Activated CD8-positive, alpha-beta T cell treated with anti-CD3 and anti-CD28 coated beads for 36 hours (primary cell): ENCODE measurements around the gene IL34. TPM values are rescaled to one million over a fixed set of nuclear protein-coding genes. Genes with fewer than 3 reads are reported as not detected.

Experiments used
- ATAC-seq: fragments of 200-7000 bp; cut with Tn5 transposase; one replicate; pipeline ENCODE4 v1.10.0; 2021; ENCODE audit warnings: mild to moderate bottlenecking, moderate library complexity
- CTCF ChIA-PET: fragments of 350-600 bp; sonication (Branson Sonifier 250); formaldehyde crosslinking; loops from one replicate; lab custom pipeline; 2021; ENCODE audit warnings: antibody characterized with exemption; lab: Charles Lee
- POLR2A ChIA-PET: fragments of 350-600 bp; sonication (Branson Sonifier 250); formaldehyde crosslinking; loops from one replicate; lab custom pipeline; 2021; ENCODE audit warnings: antibody characterized with exemption; lab: Charles Lee
- DNase-seq: peaks from one replicate; pipeline ENCODE4 v3.0.0-alpha.2; 2020
- H3K27ac Mint-ChIP-seq: one replicate; pipeline ENCODE4 v1.8.0; 2021; ENCODE audit warnings: mild to moderate bottlenecking, mixed read lengths
- H3K27me3 Mint-ChIP-seq: one replicate; pipeline ENCODE4 v1.8.0; 2021; ENCODE audit warnings: mixed read lengths
- H3K36me3 Mint-ChIP-seq: one replicate; pipeline ENCODE4 v1.8.0; 2021; ENCODE audit warnings: low read depth, mixed read lengths
- H3K4me1 Mint-ChIP-seq: one replicate; pipeline ENCODE4 v1.8.0; 2021; ENCODE audit warnings: low read depth, mixed read lengths
- H3K4me3 Mint-ChIP-seq: one replicate; pipeline ENCODE4 v1.8.0; 2021; ENCODE audit warnings: mild to moderate bottlenecking, moderate library complexity, mixed read lengths
- H3K9me3 Mint-ChIP-seq: one replicate; pipeline ENCODE4 v1.8.0; 2021; ENCODE audit warnings: mixed read lengths
- intact Hi-C: fragments of 100-400 bp; cut with micrococcal nuclease; formaldehyde crosslinking; loops from one replicate; pipeline ENCODE4 v1.10.0; 2022
- total RNA-seq, 2 experiments: library from RNA; stranded (reverse); gene quantifications; one replicate each; pipeline ENCODE4 v1.2.3, GENCODE V29; 2021
- TF ChIP-seq, protein P1 (sequence below): fragments of 200-600 bp; IDR thresholded peaks from one replicate; pipeline ENCODE4 v1.8.0; 2022; ENCODE audit warnings: antibody characterized with exemption, mild to moderate bottlenecking

IL34 gene
- total RNA-seq, 2 experiments from 2014 or later = not detected

DNA sequence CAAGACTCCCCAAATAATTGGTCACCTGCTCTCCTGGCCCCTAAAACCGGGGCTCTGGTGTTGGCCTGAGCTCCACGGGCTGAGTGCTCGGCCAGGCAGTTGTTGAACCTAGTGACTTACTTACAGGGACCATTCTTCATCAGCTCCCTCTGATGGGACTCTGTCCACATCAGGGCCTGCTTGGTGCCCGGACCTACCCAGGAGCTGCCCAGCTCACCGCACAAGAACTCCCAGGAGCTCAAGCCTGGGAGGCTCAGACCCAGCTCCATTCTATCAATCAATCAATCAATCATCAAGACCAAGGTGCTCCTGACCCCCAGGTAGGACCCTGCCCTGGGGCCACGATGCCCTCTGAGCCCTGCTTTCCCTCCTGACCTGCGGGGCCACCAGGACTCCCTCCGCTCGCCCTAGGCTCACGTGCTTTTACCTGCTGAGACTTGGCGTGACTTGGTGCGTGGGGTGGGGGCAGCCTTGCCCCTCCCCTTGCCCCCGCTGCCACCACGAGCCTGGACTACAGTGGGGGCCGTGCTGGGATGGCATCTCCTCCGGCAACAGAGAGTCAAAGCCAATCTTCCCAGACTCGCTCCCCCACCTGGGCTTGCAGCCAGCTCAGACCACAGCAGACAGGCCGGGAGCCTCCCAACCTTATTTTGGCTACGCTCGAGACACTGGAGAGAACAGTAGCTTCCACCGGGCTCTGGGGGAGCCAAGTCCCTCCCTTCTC lies 15.7 kb downstream of the IL34 start:
- ChIA-PET CTCF (interaction anchor here (0.8 to 1.2 kb wide), 2 partner anchors 8 to 109 kb away, joined by 4 to 9 read pairs; no protein-coding TSS in a partner anchor), POLR2A (interaction anchor here (0.6 kb wide), 1 partner anchor 16 kb away, joined by 3 read pairs; no protein-coding TSS in a partner anchor)
- DNase-seq (no peak), ATAC-seq (no peak)
- no peak overlapping the region for H3K27ac Mint-ChIP-seq
- H3K9me3 Mint-ChIP-seq = no peaks in the 10 kb centered on the region
- H3K27me3 Mint-ChIP-seq = no peaks in the 10 kb centered on the region
- H3K4me1 Mint-ChIP-seq = no peaks in the 10 kb centered on the region
- intact Hi-C loops = no loop called here
- H3K4me3 Mint-ChIP-seq = no peak overlapping the region
- H3K36me3 Mint-ChIP-seq = peaks cover 3% of the 10 kb centered on the region
- TF ChIP-seq, protein P1, sequence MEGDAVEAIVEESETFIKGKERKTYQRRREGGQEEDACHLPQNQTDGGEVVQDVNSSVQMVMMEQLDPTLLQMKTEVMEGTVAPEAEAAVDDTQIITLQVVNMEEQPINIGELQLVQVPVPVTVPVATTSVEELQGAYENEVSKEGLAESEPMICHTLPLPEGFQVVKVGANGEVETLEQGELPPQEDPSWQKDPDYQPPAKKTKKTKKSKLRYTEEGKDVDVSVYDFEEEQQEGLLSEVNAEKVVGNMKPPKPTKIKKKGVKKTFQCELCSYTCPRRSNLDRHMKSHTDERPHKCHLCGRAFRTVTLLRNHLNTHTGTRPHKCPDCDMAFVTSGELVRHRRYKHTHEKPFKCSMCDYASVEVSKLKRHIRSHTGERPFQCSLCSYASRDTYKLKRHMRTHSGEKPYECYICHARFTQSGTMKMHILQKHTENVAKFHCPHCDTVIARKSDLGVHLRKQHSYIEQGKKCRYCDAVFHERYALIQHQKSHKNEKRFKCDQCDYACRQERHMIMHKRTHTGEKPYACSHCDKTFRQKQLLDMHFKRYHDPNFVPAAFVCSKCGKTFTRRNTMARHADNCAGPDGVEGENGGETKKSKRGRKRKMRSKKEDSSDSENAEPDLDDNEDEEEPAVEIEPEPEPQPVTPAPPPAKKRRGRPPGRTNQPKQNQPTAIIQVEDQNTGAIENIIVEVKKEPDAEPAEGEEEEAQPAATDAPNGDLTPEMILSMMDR = no peak

DNA sequence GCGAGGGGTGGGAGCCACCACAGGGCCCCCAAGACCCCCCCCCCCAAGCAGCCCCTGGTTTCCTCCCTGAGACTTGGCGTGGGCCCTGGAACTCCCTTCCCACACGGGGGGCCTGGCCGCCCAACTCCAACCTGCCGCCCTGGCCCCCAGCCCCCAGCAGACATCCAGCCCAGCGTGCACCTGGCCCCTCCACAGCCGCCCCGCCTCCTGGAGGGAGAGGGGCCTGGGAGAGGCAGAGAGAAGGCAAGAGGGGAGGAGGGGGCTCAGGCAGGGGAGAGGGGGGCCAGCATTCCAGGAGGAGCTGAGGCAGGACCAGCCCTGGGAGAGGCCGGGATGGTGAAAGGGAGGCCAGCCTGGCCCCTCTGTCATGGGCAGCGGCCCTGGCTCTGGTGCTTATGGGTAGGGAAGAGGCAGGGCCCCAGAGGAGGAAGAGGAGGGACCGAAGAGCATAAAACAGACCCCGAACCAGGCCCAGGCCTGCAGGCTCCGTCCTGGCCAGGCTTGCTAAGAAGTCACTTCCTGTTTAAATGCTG lies 16.7 kb downstream of the IL34 start:
- TF ChIP-seq, protein P1 = no peak
- Mint-ChIP-seq H3K36me3 (peaks cover 3% of the 10 kb centered on the region), H3K27me3 (no peaks in the 10 kb centered on the region), H3K4me3 (no peak overlapping the region), H3K27ac (no peak overlapping the region), H3K9me3 (no peaks in the 10 kb centered on the region), H3K4me1 (no peaks in the 10 kb centered on the region)
- POLR2A ChIA-PET = no interaction called here
- ATAC-seq (no peak), DNase-seq (no peak)
- CTCF ChIA-PET = interaction anchor here (0.8 to 1.2 kb wide), 2 partner anchors 9 to 108 kb away, joined by 4 to 9 read pairs; no protein-coding TSS in a partner anchor
- intact Hi-C loops = no loop called here

DNA sequence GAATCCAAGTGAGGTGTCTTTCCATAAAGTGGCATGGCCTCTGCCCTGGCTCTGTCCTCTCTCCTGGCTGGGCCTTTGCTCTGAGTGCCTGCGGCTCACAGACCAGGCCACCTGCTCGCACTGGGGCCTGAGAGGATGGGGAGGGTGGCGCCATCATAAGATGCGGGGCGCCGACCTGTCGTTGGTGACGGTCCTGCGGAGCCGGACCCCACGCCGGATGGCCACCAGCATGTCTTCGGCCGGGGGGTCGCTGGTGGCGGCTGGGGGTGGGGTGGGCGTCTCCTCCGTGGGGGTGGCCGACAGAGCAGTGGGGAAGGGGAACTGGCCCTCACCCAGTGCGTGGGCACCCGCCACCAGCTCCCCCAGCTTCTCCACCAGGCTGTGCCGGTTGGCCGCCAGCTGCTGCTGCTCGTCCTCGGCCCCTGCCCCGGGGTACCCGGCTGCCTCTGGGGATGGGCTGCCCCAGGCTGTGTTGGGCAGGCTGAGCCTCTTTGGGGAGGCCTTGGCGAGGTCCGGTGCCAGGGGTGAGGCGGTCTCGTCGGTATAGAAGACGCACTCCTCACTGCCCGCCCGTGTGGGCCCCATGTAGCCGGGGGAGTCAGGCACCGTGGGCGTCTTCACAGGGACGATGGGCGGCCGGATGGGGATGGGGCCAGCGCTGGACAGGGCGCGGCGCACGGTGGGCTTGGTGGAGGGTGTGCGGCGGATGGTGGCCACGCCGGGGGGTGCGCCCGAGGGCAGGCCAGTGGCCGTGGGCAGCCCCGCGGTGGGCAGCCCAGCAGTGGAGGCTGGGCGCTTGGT lies 17.4 kb downstream of the IL34 start:
- Mint-ChIP-seq H3K4me3 (no peak overlapping the region), H3K36me3 (peaks cover 7% of the 10 kb centered on the region), H3K9me3 (no peaks in the 10 kb centered on the region), H3K27ac (no peak overlapping the region), H3K27me3 (no peaks in the 10 kb centered on the region), H3K4me1 (no peaks in the 10 kb centered on the region)
- intact Hi-C loops = no loop called here
- ATAC-seq (no peak), DNase-seq (no peak)
- POLR2A ChIA-PET = no interaction called here
- CTCF ChIA-PET = no interaction called here
- TF ChIP-seq, protein P1 = no peak

DNA sequence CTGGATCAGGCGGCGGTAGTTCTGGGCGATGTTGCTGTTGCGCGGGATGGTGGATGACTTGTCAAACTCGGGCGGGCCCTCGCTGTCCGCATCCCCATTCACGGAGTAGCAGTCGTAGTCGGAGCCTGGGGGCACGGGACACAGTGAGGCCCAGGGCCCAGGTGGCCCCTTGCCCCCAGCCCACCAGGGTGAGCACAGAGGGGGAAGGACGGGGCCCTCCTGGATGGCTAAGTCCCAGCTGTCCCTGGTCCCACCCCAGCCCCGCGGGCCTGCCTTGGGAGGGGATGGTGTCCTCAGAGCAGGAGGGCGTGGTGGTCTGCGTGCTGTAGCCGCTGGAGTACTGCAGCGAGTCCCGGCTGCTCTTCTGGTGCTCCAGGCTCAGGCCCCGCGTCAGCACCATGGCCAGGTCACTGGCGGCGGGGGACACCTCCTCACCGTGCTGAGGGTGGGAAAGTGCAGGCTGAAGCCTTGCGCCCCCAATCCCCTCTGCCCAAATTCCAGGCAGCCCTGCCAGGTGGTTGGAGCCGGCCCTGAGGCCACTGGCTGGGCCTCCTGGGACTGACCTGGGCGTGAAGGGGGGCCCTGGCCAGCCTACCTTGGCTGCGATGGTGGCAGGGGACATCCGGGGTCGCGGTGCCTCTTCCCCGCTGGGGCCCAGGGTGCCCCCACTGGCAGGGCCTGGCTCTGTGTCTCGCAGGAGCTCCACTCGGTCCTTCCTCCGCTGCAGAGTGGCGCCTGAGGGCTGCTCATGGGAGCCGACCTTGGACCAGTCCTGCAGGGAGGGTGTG lies 18.2 kb downstream of the IL34 start:
- no peak for DNase-seq
- intact Hi-C loops = no loop called here
- TF ChIP-seq, protein P1 = no peak
- no peaks in the 10 kb centered on the region for H3K4me1 Mint-ChIP-seq
- peaks cover 11% of the 10 kb centered on the region for H3K36me3 Mint-ChIP-seq
- no peaks in the 10 kb centered on the region for H3K27me3 Mint-ChIP-seq
- H3K9me3 Mint-ChIP-seq = no peaks in the 10 kb centered on the region
- ChIA-PET CTCF (no interaction called here), POLR2A (no interaction called here)
- no peak for ATAC-seq
- H3K27ac Mint-ChIP-seq = no peak overlapping the region
- H3K4me3 Mint-ChIP-seq = no peak overlapping the region
